Adipocyte (in vitro differentiated cells): ENCODE data around the gene HGD.

Experiments
- DNase-seq: peaks from one replicate; pipeline ENCODE4 v3.0.0-alpha.2; 2015; ENCODE audit warnings: low read depth
- H3K27me3 ChIP-seq: replicated peaks from 2 replicates; pipeline ENCODE4 v1.7.0; 2013; ENCODE audit warnings: mild to moderate bottlenecking, low read length, moderate library complexity; ENCODE audit not compliant: control insufficient read depth, insufficient read depth
- H3K36me3 ChIP-seq: 2 replicates; pipeline ENCODE4 v1.7.0; 2013; ENCODE audit warnings: low read length, mild to moderate bottlenecking, moderate library complexity; ENCODE audit not compliant: control insufficient read depth, insufficient read depth, severe bottlenecking
- H3K4me1 ChIP-seq: 2 replicates; pipeline ENCODE4 v1.7.0; 2013; ENCODE audit warnings: mild to moderate bottlenecking, low read length, moderate library complexity; ENCODE audit not compliant: control insufficient read depth, insufficient read depth
- H3K4me3 ChIP-seq: 2 replicates; pipeline ENCODE4 v1.7.0; 2013; ENCODE audit warnings: mild to moderate bottlenecking, low read length, moderate library complexity
- H3K9ac ChIP-seq: 2 replicates; pipeline ENCODE4 v1.7.0; 2013; ENCODE audit warnings: mild to moderate bottlenecking, low read length, moderate library complexity
- H3K9me3 ChIP-seq: 2 replicates; pipeline ENCODE4 v1.7.0; 2013; ENCODE audit warnings: mild to moderate bottlenecking, low read length, moderate library complexity; ENCODE audit not compliant: control insufficient read depth

HGD gene

DNA sequence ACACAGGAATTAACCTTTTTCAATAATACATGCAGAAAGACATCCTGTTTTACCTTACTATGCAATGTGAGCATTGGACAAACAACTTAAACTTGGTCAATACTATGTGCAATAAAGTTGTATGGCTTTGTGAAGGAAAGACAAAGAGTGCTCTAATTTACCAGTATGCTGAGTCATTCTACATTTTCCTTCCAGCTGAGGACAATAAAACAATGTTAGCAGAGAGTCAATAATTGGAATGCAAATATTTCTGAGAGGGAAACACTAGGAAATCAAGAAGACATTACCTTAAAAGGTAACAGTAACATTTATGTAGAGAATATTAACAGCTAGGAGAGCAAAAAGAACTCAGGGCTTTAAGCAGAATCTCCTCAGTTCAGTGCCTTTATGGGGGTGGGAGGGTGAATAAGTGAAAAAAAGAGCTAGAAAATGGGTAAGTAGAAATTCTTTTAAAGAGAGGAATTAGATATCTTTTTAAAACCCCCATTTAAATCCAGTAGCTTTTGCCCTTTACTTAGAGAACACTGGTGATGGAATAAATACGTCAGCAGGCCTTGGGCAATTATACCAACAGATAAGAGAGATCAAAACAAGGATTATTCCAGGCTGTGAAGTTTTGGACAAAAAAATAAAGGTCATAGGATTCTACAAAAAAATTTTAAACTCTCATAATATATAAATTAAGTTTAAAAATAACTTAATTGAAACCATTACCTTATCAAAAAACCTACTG, 11.6 kb upstream of the HGD start:
- no peak overlapping the region for H3K4me3 ChIP-seq

DNA sequence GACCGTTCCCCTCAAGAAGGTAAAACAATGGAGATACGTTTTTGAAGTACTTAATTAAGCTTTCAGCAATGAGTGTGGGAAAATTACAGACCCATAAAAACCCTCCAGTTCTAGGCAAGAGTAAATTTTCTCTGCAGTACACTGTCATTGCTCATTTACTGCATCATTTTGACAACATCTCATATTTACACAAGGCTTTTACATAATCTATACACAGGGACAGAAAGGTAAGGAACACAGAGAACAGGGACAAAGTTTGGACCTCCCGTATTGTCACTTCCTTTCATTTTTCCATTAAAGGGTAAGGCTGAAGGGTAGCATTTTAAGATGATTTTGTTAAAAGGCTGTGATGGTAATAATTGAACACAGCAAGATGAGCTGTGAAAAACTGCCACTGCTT, 7.4 kb upstream of the HGD start:
- peaks cover 13% of the 10 kb centered on the region for H3K4me1 ChIP-seq
- H3K36me3 ChIP-seq = peaks cover 14% of the 10 kb centered on the region
- H3K9ac ChIP-seq = no peak overlapping the region
- DNase-seq = no peak
- no peaks in the 10 kb centered on the region for H3K27me3 ChIP-seq
- no peak overlapping the region for H3K4me3 ChIP-seq
- no peaks in the 10 kb centered on the region for H3K9me3 ChIP-seq

More for the DNA sequence above, 11.6 kb upstream of the HGD start:
- Histone ChIP-seq H3K9me3 (no peaks in the 10 kb centered on the region), H3K4me1 (peaks cover 9% of the 10 kb centered on the region), H3K36me3 (peaks cover 15% of the 10 kb centered on the region), H3K27me3 (no peaks in the 10 kb centered on the region), H3K9ac (no peak overlapping the region)
- peak; percentile 67 for DNase-seq

DNA sequence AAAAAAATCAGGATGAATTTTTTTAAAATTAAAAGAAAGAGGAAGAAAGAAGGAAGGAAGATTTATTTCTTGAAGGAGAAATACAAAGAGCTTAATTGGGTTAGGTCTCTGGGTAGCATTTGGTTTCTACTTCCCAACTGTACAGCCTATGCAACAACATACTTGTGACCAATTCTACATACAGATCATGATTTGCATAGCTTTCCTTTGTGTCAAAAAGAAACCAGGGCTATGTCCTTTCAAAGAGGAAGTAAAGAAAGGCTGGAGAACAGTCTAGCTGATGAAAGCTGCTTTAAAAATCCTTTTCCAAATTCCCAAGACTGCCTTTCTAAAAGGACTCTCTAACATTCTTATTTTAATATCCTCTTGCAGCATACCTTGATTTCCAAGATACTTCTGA, 6.1 kb upstream of the HGD start:
- DNase-seq = peak; percentile 81
- Histone ChIP-seq H3K4me3 (no peak overlapping the region), H3K9ac (no peak overlapping the region), H3K27me3 (no peaks in the 10 kb centered on the region), H3K36me3 (peaks cover 14% of the 10 kb centered on the region), H3K9me3 (no peaks in the 10 kb centered on the region), H3K4me1 (peaks cover 6% of the 10 kb centered on the region)

- no peaks in the 10 kb centered on the region for H3K9me3 ChIP-seq
- H3K4me1 ChIP-seq = peaks cover 11% of the 10 kb centered on the region
- peaks cover 14% of the 10 kb centered on the region for H3K36me3 ChIP-seq
- no peak for DNase-seq
- no peaks in the 10 kb centered on the region for H3K27me3 ChIP-seq
- H3K4me3 ChIP-seq = no peak overlapping the region
- no peak overlapping the region for H3K9ac ChIP-seq
Measured at GRCh38 chr3:120685411-120685810, 3.4 kb upstream of the HGD start.

DNA sequence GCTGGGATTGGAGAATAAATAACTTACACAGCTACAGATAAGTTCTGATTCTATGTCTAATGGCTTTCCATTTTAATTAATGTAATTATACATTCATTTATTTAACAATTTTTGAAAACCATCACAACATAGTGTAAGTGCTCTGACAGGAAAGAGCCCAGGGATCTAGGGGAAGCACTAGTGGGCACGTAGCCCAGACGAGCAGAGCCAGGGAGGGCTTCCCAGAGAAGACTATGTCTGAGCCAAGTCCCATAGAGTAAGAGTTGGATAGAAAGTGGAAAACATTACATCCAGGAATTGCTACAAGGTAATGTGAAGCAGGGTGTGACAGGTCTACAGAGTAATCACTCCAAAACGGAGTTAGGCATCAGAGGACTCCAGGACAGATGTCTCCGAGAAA, 2.9 kb upstream of the HGD start:
- Histone ChIP-seq H3K27me3 (no peaks in the 10 kb centered on the region), H3K9ac (no peak overlapping the region), H3K4me1 (peaks cover 11% of the 10 kb centered on the region), H3K36me3 (peaks cover 14% of the 10 kb centered on the region), H3K4me3 (no peak overlapping the region), H3K9me3 (no peaks in the 10 kb centered on the region)
- no peak for DNase-seq

DNA sequence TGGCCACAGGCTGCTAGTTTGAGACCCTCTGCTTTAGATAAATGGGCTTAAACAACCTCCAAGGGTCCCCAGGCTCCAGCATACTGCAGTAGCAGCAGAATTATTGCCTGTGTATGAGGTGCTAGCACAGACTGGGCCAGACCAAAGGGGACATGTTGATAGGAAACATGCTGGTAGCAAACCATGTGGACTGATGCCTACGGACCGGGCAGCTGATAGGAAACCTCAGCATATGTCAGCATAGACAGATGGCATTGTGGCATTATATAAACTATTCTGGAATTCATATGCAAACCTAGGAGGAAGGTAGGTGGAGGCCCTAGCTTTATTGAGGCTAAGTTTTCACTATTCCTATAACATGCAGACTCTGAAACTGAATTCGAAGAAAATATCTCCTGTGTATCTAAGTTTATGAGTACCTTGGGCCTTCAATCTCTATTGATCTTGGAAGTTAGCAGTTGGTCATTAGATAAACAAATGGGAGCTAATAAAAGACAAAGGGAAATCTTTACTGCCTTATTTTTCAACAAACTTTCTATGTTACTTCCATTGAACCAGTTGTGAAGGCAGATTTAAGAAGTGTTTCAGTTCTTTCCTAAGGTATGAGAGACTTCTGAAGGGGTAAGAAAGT, 1.7 kb upstream of the HGD start:
- no peak for DNase-seq
- Histone ChIP-seq H3K9me3 (no peaks in the 10 kb centered on the region), H3K27me3 (no peaks in the 10 kb centered on the region), H3K4me3 (no peak overlapping the region), H3K9ac (no peak overlapping the region), H3K36me3 (peaks cover 7% of the 10 kb centered on the region), H3K4me1 (peaks cover 15% of the 10 kb centered on the region)

DNA sequence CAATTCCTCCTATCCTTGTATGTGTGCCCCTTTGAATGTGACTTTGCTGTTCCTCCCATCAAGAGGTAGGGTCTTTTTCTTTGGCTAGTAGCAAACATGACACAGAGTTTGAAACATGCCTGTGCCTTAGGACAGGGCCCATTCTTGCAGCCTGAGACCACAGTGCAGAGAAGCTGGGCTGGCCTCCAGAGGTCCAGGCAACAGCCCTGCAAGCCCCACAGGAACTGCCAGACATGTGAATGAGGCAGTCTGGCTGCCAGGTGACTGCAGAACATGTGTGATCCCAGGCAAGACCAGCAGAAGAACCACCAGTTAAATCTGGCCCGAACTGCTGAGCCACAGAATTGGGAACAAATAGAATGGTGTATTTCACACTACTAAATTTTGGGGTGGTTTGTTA, 1.2 kb upstream of the HGD start:
- Histone ChIP-seq H3K9ac (no peak overlapping the region), H3K4me1 (peaks cover 16% of the 10 kb centered on the region), H3K36me3 (peaks cover 3% of the 10 kb centered on the region), H3K4me3 (no peak overlapping the region), H3K27me3 (no peaks in the 10 kb centered on the region), H3K9me3 (no peaks in the 10 kb centered on the region)
- DNase-seq = no peak

DNA sequence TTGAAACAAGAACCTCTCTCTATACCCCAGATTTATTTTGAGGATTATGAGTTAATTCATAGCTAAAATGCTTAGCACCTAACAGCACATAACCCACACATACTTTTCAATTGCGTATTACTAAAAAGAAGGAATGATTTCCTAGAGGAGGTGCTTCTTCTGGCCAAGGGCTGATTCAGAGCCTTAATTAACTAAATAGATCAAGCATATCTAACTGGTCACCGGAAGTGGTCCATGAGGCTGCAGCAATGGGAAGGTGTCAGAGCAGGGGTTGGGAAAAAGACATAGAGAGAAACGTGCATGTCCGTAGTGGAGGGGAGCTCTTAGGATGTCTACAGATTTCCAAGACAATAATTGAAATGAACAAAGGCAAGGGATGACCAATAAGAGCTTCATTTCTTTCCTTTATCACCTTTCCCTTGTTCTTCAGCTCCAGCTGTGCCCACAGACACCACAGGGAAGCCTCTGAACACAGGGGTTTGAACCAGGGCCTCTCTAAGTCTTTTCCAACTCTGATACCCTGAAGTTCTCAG, 467 bp downstream of the HGD start:
- no peaks in the 10 kb centered on the region for H3K27me3 ChIP-seq
- no peaks in the 10 kb centered on the region for H3K36me3 ChIP-seq
- DNase-seq = no peak
- H3K4me3 ChIP-seq = no peak overlapping the region
- H3K4me1 ChIP-seq = peaks cover 21% of the 10 kb centered on the region
- H3K9me3 ChIP-seq = no peaks in the 10 kb centered on the region
- H3K9ac ChIP-seq = no peak overlapping the region

DNA sequence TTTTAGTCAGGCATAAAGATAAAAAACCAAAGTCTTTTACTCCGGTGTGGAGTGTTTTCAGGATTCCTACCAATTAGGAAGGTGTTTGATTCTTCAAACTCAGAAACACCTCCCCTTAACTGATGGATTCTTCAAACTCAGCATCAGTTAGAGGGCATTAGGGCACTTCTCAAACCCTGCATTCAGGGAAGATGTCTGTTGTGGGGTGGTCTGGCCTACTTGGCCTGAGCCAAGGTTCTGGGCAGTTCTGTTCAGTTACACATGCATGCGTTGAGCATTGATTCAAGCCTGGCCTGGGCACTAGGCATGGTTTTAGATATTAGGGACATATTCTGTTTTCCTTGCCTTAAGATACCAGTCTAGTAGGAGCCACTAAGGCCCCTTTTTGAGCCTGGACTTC, 1.0 kb downstream of the HGD start:
- H3K27me3 ChIP-seq = no peaks in the 10 kb centered on the region
- no peak overlapping the region for H3K4me3 ChIP-seq
- no peaks in the 10 kb centered on the region for H3K9me3 ChIP-seq
- no peaks in the 10 kb centered on the region for H3K36me3 ChIP-seq
- H3K9ac ChIP-seq = no peak overlapping the region
- peaks cover 21% of the 10 kb centered on the region for H3K4me1 ChIP-seq
- DNase-seq = no peak

DNA sequence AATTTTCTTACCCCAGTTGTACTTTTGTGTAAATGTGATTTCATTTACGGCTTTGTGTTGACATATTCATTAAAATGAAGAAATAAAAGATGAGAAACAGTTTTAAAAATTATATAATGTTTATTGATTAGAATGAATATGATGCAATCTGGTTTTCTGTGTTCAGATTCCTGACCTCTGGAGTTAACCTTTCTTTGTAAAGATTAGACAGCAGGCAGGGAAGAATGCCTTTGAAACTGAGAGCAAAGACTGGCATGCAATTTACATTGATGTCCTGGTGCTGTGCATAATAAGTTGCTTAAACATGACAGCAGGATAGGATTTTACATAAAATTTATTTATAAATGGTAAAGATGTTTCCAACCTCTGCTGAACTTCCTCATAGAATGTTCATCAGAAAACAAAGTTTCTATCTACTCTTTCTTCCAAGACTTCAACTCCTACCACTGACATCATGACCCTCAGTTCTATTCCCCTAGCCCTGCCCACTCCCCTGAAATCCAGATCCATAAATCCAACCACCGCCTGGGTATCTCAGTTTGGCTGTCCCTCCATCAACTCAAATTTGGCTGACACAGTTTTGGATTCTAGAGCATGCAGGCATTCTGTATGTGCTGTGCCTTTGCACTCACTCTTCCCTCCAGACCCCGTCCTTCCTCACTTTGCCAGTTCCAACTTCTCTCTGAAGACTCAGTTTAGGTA, 1.7 kb downstream of the HGD start:
- Histone ChIP-seq H3K4me1 (peaks cover 21% of the 10 kb centered on the region), H3K36me3 (no peaks in the 10 kb centered on the region), H3K9ac (no peak overlapping the region), H3K4me3 (no peak overlapping the region), H3K9me3 (no peaks in the 10 kb centered on the region), H3K27me3 (no peaks in the 10 kb centered on the region)
- DNase-seq = no peak

DNA sequence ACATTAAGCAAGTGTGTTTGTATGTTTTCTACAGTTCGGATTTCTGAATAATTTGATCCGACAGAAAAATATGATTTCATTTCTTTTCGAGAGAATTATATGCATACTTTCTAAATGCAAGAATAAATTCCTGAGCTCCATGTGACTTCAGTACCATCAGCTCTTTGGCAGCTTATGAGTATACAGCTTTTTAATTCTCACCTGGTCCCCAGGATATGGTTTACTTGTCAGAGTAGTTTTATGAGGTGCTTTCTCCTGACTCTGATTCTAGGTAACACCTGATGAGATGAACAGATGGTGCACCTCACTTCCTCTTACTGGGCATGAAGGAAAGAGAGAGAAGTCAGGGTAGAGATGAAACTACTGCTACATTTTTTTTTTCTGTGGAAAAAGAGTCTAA, 3.1 kb downstream of the HGD start:
- DNase-seq = no peak
- Histone ChIP-seq H3K9ac (peak overlapping the region; percentile 68), H3K4me1 (peaks cover 21% of the 10 kb centered on the region), H3K27me3 (no peaks in the 10 kb centered on the region), H3K9me3 (no peaks in the 10 kb centered on the region), H3K4me3 (peak overlapping the region; percentile 71), H3K36me3 (no peaks in the 10 kb centered on the region)
